H9 (cell line): ENCODE results near the gene ZSWIM2. TPM values are rescaled to one million over a fixed set of nuclear protein-coding genes. Genes with fewer than 3 reads are reported as not detected.

ENCODE experiments used
- DNase-seq: peaks from one replicate; pipeline ENCODE4 v3.0.0-alpha.2; 2017
- H2AFZ ChIP-seq: one replicate; pipeline ENCODE4 v1.6.1; 2013; ENCODE audit warnings: mild to moderate bottlenecking, low read length, control low read depth, moderate library complexity
- H2AK5ac ChIP-seq: 2 replicates; pipeline ENCODE4 v1.6.1; 2013; ENCODE audit warnings: low read length, control low read depth, mixed read lengths; ENCODE audit not compliant: insufficient read length
- H2BK120ac ChIP-seq: one replicate; pipeline ENCODE4 v1.6.1; 2013; ENCODE audit warnings: low read depth, mild to moderate bottlenecking, low read length, control low read depth, inconsistent platforms; ENCODE audit not compliant: poor library complexity, severe bottlenecking
- H2BK12ac ChIP-seq: 2 replicates; pipeline ENCODE4 v1.6.1; 2013; ENCODE audit warnings: low read length, control low read depth, mixed read lengths, low read depth; ENCODE audit not compliant: insufficient read length
- H2BK15ac ChIP-seq: 2 replicates; pipeline ENCODE4 v1.6.1; 2013; ENCODE audit warnings: low read depth, low read length, control low read depth
- H2BK20ac ChIP-seq: one replicate; pipeline ENCODE4 v1.6.1; 2013; ENCODE audit warnings: low read depth, mild to moderate bottlenecking, low read length, control low read depth, inconsistent platforms; ENCODE audit not compliant: poor library complexity, severe bottlenecking
- H2BK5ac ChIP-seq: 2 replicates; pipeline ENCODE4 v1.6.1; 2013; ENCODE audit warnings: low read length, control low read depth, mixed read lengths; ENCODE audit not compliant: insufficient read length
- H3K14ac ChIP-seq: 2 replicates; pipeline ENCODE4 v1.6.1; 2013; ENCODE audit warnings: low read length, control low read depth; ENCODE audit not compliant: insufficient read depth
- H3K18ac ChIP-seq: 2 replicates; pipeline ENCODE4 v1.6.1; 2013; ENCODE audit warnings: low read depth, mild to moderate bottlenecking, mixed read lengths, low read length, control low read depth; ENCODE audit not compliant: insufficient read length
- H3K23ac ChIP-seq: 2 replicates; pipeline ENCODE4 v1.6.1; 2013; ENCODE audit warnings: low read length, control low read depth, mixed read lengths, low read depth; ENCODE audit not compliant: insufficient read length
- H3K23me2 ChIP-seq: 2 replicates; pipeline ENCODE4 v1.6.1; 2013; ENCODE audit warnings: low read depth, mild to moderate bottlenecking, mixed read lengths, low read length, control low read depth; ENCODE audit not compliant: insufficient read length, poor library complexity, severe bottlenecking
- H3K27ac ChIP-seq: 2 replicates; pipeline ENCODE4 v1.5.1; 2013; ENCODE audit warnings: low read length, control low read depth, mixed read lengths, low read depth; ENCODE audit not compliant: insufficient read length
- H3K27me3 ChIP-seq: 2 replicates; pipeline ENCODE4 v1.6.1; 2013; ENCODE audit warnings: low read length, control low read depth, inconsistent platforms; ENCODE audit not compliant: insufficient read depth
- H3K4ac ChIP-seq: 2 replicates; pipeline ENCODE4 v1.6.1; 2013; ENCODE audit warnings: low read depth, mild to moderate bottlenecking, control low read depth, inconsistent platforms, low read length, moderate library complexity
- H3K4me1 ChIP-seq: 2 replicates; pipeline ENCODE4 v1.6.1; 2013; ENCODE audit warnings: low read length, control low read depth, inconsistent platforms; ENCODE audit not compliant: insufficient read depth
- H3K4me2 ChIP-seq: 2 replicates; pipeline ENCODE4 v1.6.1; 2013; ENCODE audit warnings: low read length, control low read depth, mixed read lengths; ENCODE audit not compliant: insufficient read length, insufficient read depth
- H3K56ac ChIP-seq: 2 replicates; pipeline ENCODE4 v1.6.1; 2013; ENCODE audit warnings: low read depth, mild to moderate bottlenecking, mixed read lengths, low read length, control low read depth; ENCODE audit not compliant: insufficient read length
- H3K79me1 ChIP-seq: 2 replicates; pipeline ENCODE4 v1.6.1; 2013; ENCODE audit warnings: low read depth, mild to moderate bottlenecking, moderate library complexity, low read length, control low read depth, inconsistent platforms; ENCODE audit not compliant: insufficient read depth, poor library complexity, severe bottlenecking
- H3K79me2 ChIP-seq: 2 replicates; pipeline ENCODE4 v1.6.1; 2013; ENCODE audit warnings: low read length, control low read depth, inconsistent platforms; ENCODE audit not compliant: insufficient read depth
- H3K9ac ChIP-seq: 2 replicates; pipeline ENCODE4 v1.6.1; 2013; ENCODE audit warnings: low read length, control low read depth, mixed read lengths; ENCODE audit not compliant: insufficient read length; ENCODE audit errors: extremely low read depth
- H3K9me3 ChIP-seq: one replicate; pipeline ENCODE4 v1.6.1; 2013; ENCODE audit warnings: low read depth, low read length, inconsistent platforms; ENCODE audit not compliant: control insufficient read depth
- H3T11ph ChIP-seq: one replicate; pipeline ENCODE4 v1.6.1; 2013; ENCODE audit warnings: mild to moderate bottlenecking, low read length, control low read depth, inconsistent platforms
- H4K20me1 ChIP-seq: one replicate; pipeline ENCODE4 v1.6.1; 2013; ENCODE audit not compliant: control insufficient read depth, insufficient read length, insufficient read depth
- H4K5ac ChIP-seq: 2 replicates; pipeline ENCODE4 v1.6.1; 2013; ENCODE audit warnings: low read depth, mild to moderate bottlenecking, mixed read lengths, low read length, control low read depth; ENCODE audit not compliant: insufficient read length
- H4K8ac ChIP-seq: replicated peaks from 2 replicates; pipeline ENCODE4 v1.6.1; 2013; ENCODE audit warnings: low read length, control low read depth, mixed read lengths, low read depth; ENCODE audit not compliant: insufficient read length
- H4K91ac ChIP-seq: 2 replicates; pipeline ENCODE4 v1.6.1; 2013; ENCODE audit warnings: low read depth, mild to moderate bottlenecking, moderate library complexity, mixed read lengths, low read length, control low read depth; ENCODE audit not compliant: insufficient read length
- H3K27ac Mint-ChIP-seq, 3 experiments: 2 replicates in 2 of 3; 3 replicates in 1 of 3; pipeline ENCODE4 v1.8.0; 2020 to 2021; ENCODE audit warnings: mixed read lengths in 3 of 3, mild to moderate bottlenecking in 1 of 3, moderate library complexity in 1 of 3
- H3K27me3 Mint-ChIP-seq: 2 replicates; pipeline ENCODE4 v1.8.0; 2021; ENCODE audit warnings: low read depth, mild to moderate bottlenecking, moderate library complexity, mixed read lengths
- H3K36me3 Mint-ChIP-seq, 3 experiments: 2 replicates in 2 of 3; 3 replicates in 1 of 3; pipeline ENCODE4 v1.8.0; 2020 to 2021; ENCODE audit warnings: low read depth in 3 of 3, mixed read lengths in 3 of 3; ENCODE audit not compliant: insufficient read depth in 1 of 3
- H3K4me1 Mint-ChIP-seq, 2 experiments: 2 replicates each; pipeline ENCODE4 v1.8.0; 2020; ENCODE audit warnings: mixed read lengths in 2 of 2
- H3K4me3 Mint-ChIP-seq, 2 experiments: 2 replicates in 1 of 2; 3 replicates in 1 of 2; pipeline ENCODE4 v1.8.0; 2020 to 2021; ENCODE audit warnings: mild to moderate bottlenecking in 2 of 2, mixed read lengths in 2 of 2, moderate library complexity in 1 of 2
- H3K9me3 Mint-ChIP-seq, 2 experiments: 2 replicates in 1 of 2; 3 replicates in 1 of 2; pipeline ENCODE4 v1.8.0; 2020; ENCODE audit warnings: mild to moderate bottlenecking in 2 of 2, mixed read lengths in 2 of 2, moderate library complexity in 1 of 2
- WGBS: extraction: QIAGEN DNeasy Blood & Tissue Kit; methylation state at CpG from one replicate; pipeline ENCODE4 v1.1.7; 2013; ENCODE audit warnings: missing lambda C conversion rate, low lambda C conversion rate, mixed read lengths; ENCODE audit not compliant: insufficient read length; ENCODE audit errors: extremely low coverage; 5-methylcytosine and 5-hydroxymethylcytosine counted together
- total RNA-seq: library from RNA; stranded (reverse); gene quantifications from 2 replicates; pipeline ENCODE4 v1.2.1, GENCODE V29; 2021
- TF ChIP-seq, protein P1 (sequence below): fragments of 200-600 bp; sonication (generic); conservative IDR thresholded peaks from 3 replicates; pipeline ENCODE4 v1.8.0; 2021; ENCODE audit warnings: antibody characterized with exemption, mild to moderate bottlenecking

ZSWIM2 gene
- total RNA-seq, 1 experiment from 2014 or later = not detected

DNA sequence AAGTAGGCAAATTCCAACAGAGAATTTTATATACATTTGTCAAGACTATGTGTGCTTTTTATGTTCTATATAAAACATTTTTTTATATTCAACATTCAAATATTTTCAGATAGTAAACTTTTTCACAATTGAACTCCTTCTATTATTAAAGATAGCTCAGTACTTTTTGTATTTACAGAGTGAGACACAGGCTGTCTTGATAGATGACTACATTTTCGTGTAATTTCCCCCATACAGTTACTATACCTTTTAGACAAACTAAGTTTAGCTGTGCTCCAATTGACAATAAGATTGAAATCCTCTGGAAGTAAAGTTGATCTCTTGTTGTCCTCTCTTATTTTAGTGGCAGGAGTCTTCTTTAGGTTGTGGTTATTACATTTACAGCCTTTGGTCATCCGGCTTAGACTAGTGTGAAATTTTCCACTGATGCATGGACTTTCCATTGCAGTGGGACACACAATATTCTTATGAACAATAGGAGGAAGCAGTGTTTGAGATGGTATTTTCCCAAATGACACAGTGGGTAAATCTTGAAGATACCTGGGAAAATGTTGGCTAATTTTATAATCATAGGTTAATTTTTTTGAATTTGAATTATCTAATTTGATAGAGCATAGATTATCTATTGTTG, 21.0 kb downstream of the ZSWIM2 start:
- Mint-ChIP-seq H3K9me3 (no peaks in the 10 kb centered on the region), H3K4me1 (no peaks in the 10 kb centered on the region), H3K27ac (no peak overlapping the region), H3K36me3 (no peaks in the 10 kb centered on the region), H3K27me3 (no peaks in the 10 kb centered on the region), H3K4me3 (no peak overlapping the region)
- Histone ChIP-seq H4K91ac (no peak overlapping the region), H3K4me2 (no peak overlapping the region), H4K20me1 (no peaks in the 10 kb centered on the region), H2BK20ac (no peak overlapping the region), H3T11ph (no peak overlapping the region), H3K27ac (no peak overlapping the region), H3K27me3 (no peaks in the 10 kb centered on the region), H2BK120ac (no peak overlapping the region), H2AK5ac (no peak overlapping the region), H2AFZ (no peak overlapping the region), H3K9ac (no peak overlapping the region), H4K8ac (no peak overlapping the region), H3K79me2 (no peaks in the 10 kb centered on the region), H3K4ac (no peak overlapping the region), H2BK5ac (no peak overlapping the region), H4K5ac (no peak overlapping the region), H3K4me1 (no peaks in the 10 kb centered on the region), H3K23me2 (no peaks in the 10 kb centered on the region), H3K56ac (no peak overlapping the region), H3K9me3 (no peaks in the 10 kb centered on the region), H2BK15ac (no peak overlapping the region), H3K79me1 (no peaks in the 10 kb centered on the region), H3K18ac (no peak overlapping the region), H3K23ac (no peak overlapping the region), H3K14ac (no peak overlapping the region), H2BK12ac (no peak overlapping the region)
- no CpG with 5 or more reads among the region's 2 CpGs for WGBS
- TF ChIP-seq, protein P1, sequence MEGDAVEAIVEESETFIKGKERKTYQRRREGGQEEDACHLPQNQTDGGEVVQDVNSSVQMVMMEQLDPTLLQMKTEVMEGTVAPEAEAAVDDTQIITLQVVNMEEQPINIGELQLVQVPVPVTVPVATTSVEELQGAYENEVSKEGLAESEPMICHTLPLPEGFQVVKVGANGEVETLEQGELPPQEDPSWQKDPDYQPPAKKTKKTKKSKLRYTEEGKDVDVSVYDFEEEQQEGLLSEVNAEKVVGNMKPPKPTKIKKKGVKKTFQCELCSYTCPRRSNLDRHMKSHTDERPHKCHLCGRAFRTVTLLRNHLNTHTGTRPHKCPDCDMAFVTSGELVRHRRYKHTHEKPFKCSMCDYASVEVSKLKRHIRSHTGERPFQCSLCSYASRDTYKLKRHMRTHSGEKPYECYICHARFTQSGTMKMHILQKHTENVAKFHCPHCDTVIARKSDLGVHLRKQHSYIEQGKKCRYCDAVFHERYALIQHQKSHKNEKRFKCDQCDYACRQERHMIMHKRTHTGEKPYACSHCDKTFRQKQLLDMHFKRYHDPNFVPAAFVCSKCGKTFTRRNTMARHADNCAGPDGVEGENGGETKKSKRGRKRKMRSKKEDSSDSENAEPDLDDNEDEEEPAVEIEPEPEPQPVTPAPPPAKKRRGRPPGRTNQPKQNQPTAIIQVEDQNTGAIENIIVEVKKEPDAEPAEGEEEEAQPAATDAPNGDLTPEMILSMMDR = no peak
- no peak for DNase-seq
